HL-60 (cell line): ENCODE measurements around the gene LRMDA.

Source experiments
- DNase-seq, 2 experiments: peaks; one replicate each; pipeline ENCODE4 v3.0.0-alpha.2; 2010 to 2020; ENCODE audit warnings: low read depth in 1 of 2, low spot score in 1 of 2
- H3K27ac ChIP-seq: fragments of 250-450 bp; sonication (Bioruptor Pico); replicated peaks from 2 replicates; pipeline ENCODE4 v1.5.1; 2020; ENCODE audit warnings: mild to moderate bottlenecking, moderate library complexity
- H3K27me3 ChIP-seq: fragments of 250-450 bp; sonication (Bioruptor Pico); 2 replicates; pipeline ENCODE4 v1.5.1; 2021; ENCODE audit warnings: mild to moderate bottlenecking, moderate library complexity; ENCODE audit not compliant: insufficient read depth, poor library complexity, severe bottlenecking
- H3K4me3 ChIP-seq: replicated peaks from 2 replicates; pipeline ENCODE4 v1.5.1; 2011; ENCODE audit warnings: mild to moderate bottlenecking, control low read depth, low read length; ENCODE audit not compliant: insufficient read depth
- GABPA ChIP-seq: IDR thresholded peaks from 2 replicates; pipeline ENCODE4 v1.6.1; 2012; ENCODE audit warnings: low read depth
- POLR2AphosphoS5 ChIP-seq: IDR thresholded peaks from 2 replicates; pipeline ENCODE4 v1.6.1; 2012; ENCODE audit warnings: low read depth
- SPI1 ChIP-seq: IDR thresholded peaks from 2 replicates; pipeline ENCODE4 v1.6.1; 2012; ENCODE audit warnings: low read depth, mild to moderate bottlenecking, borderline replicate concordance
- TF ChIP-seq, protein P1 (sequence below): IDR thresholded peaks from 2 replicates; pipeline ENCODE4 v1.6.1; 2012; ENCODE audit warnings: low read depth; ENCODE audit not compliant: insufficient replicate concordance
- TF ChIP-seq, protein P2 (sequence below): IDR thresholded peaks from one replicate; pipeline ENCODE4 v1.5.1; 2011; ENCODE audit warnings: low read length, control low read depth, inconsistent platforms; ENCODE audit not compliant: insufficient read depth

The LRMDA gene

DNA sequence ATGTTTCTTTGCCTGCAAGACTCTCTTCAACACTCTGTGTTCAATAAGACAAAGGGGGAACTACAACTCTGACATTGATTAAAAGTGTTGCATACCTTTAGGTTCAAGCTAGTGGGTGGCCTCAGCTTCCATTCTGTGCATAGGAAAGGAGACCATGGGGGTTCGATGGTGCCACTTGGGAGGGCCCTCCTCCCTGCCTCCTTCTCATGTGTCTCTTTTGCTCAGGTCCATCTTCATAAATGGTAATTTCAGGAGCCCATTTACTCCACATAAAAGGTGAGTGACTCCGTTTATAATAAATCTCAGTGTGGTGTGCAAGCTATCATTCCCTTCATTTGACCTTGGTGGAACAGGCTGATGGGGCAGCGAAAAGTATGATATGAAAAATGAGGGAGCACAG lies 285.1 kb downstream of the LRMDA start:
- Histone ChIP-seq H3K4me3 (no peak overlapping the region), H3K27ac (no peak overlapping the region), H3K27me3 (no peaks in the 10 kb centered on the region)
- no peak for DNase-seq
- TF ChIP-seq, protein P1, sequence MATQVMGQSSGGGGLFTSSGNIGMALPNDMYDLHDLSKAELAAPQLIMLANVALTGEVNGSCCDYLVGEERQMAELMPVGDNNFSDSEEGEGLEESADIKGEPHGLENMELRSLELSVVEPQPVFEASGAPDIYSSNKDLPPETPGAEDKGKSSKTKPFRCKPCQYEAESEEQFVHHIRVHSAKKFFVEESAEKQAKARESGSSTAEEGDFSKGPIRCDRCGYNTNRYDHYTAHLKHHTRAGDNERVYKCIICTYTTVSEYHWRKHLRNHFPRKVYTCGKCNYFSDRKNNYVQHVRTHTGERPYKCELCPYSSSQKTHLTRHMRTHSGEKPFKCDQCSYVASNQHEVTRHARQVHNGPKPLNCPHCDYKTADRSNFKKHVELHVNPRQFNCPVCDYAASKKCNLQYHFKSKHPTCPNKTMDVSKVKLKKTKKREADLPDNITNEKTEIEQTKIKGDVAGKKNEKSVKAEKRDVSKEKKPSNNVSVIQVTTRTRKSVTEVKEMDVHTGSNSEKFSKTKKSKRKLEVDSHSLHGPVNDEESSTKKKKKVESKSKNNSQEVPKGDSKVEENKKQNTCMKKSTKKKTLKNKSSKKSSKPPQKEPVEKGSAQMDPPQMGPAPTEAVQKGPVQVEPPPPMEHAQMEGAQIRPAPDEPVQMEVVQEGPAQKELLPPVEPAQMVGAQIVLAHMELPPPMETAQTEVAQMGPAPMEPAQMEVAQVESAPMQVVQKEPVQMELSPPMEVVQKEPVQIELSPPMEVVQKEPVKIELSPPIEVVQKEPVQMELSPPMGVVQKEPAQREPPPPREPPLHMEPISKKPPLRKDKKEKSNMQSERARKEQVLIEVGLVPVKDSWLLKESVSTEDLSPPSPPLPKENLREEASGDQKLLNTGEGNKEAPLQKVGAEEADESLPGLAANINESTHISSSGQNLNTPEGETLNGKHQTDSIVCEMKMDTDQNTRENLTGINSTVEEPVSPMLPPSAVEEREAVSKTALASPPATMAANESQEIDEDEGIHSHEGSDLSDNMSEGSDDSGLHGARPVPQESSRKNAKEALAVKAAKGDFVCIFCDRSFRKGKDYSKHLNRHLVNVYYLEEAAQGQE: no peak
- TF ChIP-seq GABPA (no peak), SPI1 (no peak), POLR2AphosphoS5 (no peak)
- TF ChIP-seq, protein P2, sequence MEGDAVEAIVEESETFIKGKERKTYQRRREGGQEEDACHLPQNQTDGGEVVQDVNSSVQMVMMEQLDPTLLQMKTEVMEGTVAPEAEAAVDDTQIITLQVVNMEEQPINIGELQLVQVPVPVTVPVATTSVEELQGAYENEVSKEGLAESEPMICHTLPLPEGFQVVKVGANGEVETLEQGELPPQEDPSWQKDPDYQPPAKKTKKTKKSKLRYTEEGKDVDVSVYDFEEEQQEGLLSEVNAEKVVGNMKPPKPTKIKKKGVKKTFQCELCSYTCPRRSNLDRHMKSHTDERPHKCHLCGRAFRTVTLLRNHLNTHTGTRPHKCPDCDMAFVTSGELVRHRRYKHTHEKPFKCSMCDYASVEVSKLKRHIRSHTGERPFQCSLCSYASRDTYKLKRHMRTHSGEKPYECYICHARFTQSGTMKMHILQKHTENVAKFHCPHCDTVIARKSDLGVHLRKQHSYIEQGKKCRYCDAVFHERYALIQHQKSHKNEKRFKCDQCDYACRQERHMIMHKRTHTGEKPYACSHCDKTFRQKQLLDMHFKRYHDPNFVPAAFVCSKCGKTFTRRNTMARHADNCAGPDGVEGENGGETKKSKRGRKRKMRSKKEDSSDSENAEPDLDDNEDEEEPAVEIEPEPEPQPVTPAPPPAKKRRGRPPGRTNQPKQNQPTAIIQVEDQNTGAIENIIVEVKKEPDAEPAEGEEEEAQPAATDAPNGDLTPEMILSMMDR: no peak

DNA sequence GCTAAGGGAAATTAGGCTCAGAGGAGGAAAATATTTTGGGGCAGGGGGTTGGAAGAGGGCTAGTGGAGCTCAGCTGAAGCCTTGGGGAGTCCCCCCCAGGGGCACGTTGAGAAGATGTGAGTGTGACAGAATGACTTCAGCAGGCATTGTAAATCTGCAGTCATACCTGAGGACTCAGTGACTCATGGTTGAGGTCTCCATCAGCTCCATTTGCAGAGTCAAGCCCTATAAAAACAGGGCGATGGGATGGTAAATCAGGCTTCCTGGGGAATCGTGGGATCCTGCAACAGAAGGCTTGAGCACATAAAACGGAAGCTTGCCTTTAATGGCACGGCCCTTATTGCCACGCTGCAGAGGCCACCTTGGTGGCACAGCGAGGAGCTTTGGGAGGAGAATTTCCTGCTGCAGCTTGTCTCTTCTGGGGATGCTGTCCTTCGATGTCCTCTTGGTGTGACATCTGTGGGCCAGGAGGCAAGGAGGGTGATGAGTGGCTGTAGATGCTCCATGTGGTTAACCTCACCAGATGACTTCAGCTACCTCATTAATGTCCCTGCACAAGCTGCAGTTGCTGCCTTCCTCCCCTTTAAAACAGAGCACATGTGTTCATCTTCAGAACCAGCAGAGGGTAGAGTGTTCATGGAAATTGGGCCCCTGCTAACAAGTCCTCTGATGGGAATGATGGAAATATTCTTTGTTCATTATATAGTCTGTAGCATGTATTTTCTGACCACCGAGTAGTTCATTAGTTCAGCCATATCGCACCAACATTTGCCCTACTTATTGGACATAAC lies 285.9 kb downstream of the LRMDA start:
- no peak for DNase-seq
- TF ChIP-seq GABPA (no peak), POLR2AphosphoS5 (no peak), SPI1 (no peak)
- TF ChIP-seq, protein P2: no peak
- TF ChIP-seq, protein P1: no peak

DNA sequence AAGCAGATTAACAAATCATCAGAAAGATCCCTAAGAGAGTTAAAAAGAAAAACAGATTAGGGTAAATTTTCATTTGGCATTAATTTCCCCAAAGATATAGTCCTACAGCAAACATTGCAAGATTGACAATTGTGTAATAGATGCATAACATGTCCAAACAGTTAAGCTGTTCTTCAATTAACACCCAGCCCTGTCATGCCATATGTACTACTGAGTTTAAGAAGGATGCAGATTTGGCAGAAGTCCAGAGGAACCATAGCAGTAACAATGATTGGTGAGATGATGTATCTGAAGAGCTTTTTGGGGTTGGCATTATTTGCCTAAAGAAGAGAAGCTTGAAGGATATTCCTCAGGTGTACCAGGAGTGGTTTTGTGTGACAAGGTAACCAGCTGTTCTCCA lies 287.6 kb downstream of the LRMDA start:
- no peak overlapping the region for H3K27ac ChIP-seq
- no peak overlapping the region for H3K4me3 ChIP-seq
- no peak for DNase-seq
- TF ChIP-seq POLR2AphosphoS5: no peak
- no peak for TF ChIP-seq GABPA
- TF ChIP-seq, protein P2: no peak
- no peak for TF ChIP-seq SPI1
- TF ChIP-seq, protein P1: no peak
- no peaks in the 10 kb centered on the region for H3K27me3 ChIP-seq

More for the DNA sequence above, 285.9 kb downstream of the LRMDA start:
- Histone ChIP-seq H3K4me3 (no peak overlapping the region), H3K27ac (no peak overlapping the region), H3K27me3 (no peaks in the 10 kb centered on the region)
